HG02588 (cell line): Measurements from ENCODE around the gene TTLL4.

Experiments
- ATAC-seq: cut with Tn5 transposase; IDR thresholded peaks from one replicate; pipeline ENCODE4 v1.9.1; 2021; ENCODE audit warnings: mild to moderate bottlenecking, moderate library complexity; ENCODE audit not compliant: unreplicated experiment

TTLL4 gene

GRCh38 chr2:218781691-218782527 lies 71.3 kb downstream of the TTLL4 start, which contains the start of gene CYP27A1:
TSS of gene CYP27A1 (plus strand) at chr2:218782147. CDS start at chr2:218782183, 36 bp downstream.
- ATAC-seq, result no peak

GRCh38 chr2:218782528-218782844 lies 71.9 kb downstream of the TTLL4 start:
- no peak for ATAC-seq

- ATAC-seq, result no peak
These were observed 73.1 kb downstream of the TTLL4 start for GRCh38 chr2:218783688-218784087.

GRCh38 chr2:218785103-218785502 lies 74.5 kb downstream of the TTLL4 start:
- no peak for ATAC-seq

- ATAC-seq, result no peak
These were observed 75.5 kb downstream of the TTLL4 start for GRCh38 chr2:218786133-218786532.

GRCh38 chr2:218788529-218789255 lies 78.1 kb downstream of the TTLL4 start:
- ATAC-seq, result no peak

GRCh38 chr2:218792433-218792832 lies 81.8 kb downstream of the TTLL4 start:
- ATAC-seq, result no peak

- ATAC-seq, result no peak
These were observed 86.1 kb downstream of the TTLL4 start for GRCh38 chr2:218796691-218797090.

GRCh38 chr2:218798767-218799504 lies 88.3 kb downstream of the TTLL4 start:
- no peak for ATAC-seq

GRCh38 chr2:218799990-218800389 lies 89.4 kb downstream of the TTLL4 start:
- ATAC-seq, result no peak

- no peak for ATAC-seq
These were observed 91.9 kb downstream of the TTLL4 start for GRCh38 chr2:218802386-218802994.

GRCh38 chr2:218804817-218805216 lies 94.2 kb downstream of the TTLL4 start:
- no peak for ATAC-seq
